A549 (cell line): ENCODE data around the gene PPP1CC. TPM values are rescaled to one million over a fixed set of nuclear protein-coding genes. Genes with fewer than 3 reads are reported as not detected.

Source experiments
- ATAC-seq, 2 experiments: fragments of 200-7000 bp in 1 of 2; fragments of >200 bp in 1 of 2; cut with Nextera tagmentation in 1 of 2; cut with Tn5 transposase in 1 of 2; 3 replicates each; pipeline versions ENCODE4 v1.8.0 to v1.9.1; 2018 to 2020; ENCODE audit warnings: mild to moderate bottlenecking in 1 of 2, moderate library complexity in 1 of 2
- CTCF ChIA-PET: fragments of 300-600 bp; sonication (Branson Sonifier 250); formaldehyde crosslinking; extraction: SDS; loops from one replicate; lab custom pipeline; 2021; ENCODE audit warnings: antibody characterized with exemption, inconsistent platforms; lab: Yijun Ruan, JAX
- POLR2A ChIA-PET: fragments of 350-600 bp; formaldehyde crosslinking; extraction: SDS; loops from one replicate; lab custom pipeline; 2021; ENCODE audit warnings: antibody characterized with exemption, inconsistent platforms; lab: Yijun Ruan, JAX
- DNase-seq, 2 experiments: peaks; one replicate each; pipeline versions ENCODE4 v3.0.0 to v3.0.0-alpha.2; 2011 to 2016; ENCODE audit warnings: low read depth in 1 of 2, low spot score in 1 of 2
- FAIRE-seq: peaks from 2 replicates; lab custom pipeline; 2011; peaks lifted over from hg19 to GRCh38; lab: Jason Lieb, UNC
- H3K27ac ChIP-seq, 2 experiments: fragments of >200 bp; sonication (Bioruptor Twin); formaldehyde crosslinking; 3 replicates each; pipeline ENCODE4 v1.5.1; 2016 to 2017
- H3K4me1 ChIP-seq: fragments of >200 bp; sonication (Bioruptor Twin); formaldehyde crosslinking; 3 replicates; pipeline ENCODE4 v1.6.1; 2016
- H3K4me2 ChIP-seq: fragments of >200 bp; sonication (Bioruptor Twin); formaldehyde crosslinking; 3 replicates; pipeline ENCODE4 v1.6.1; 2016
- H3K4me3 ChIP-seq: fragments of >200 bp; sonication (Bioruptor Twin); formaldehyde crosslinking; 3 replicates; pipeline ENCODE4 v1.5.1; 2016
- H3K9me3 ChIP-seq: fragments of >200 bp; sonication (Bioruptor Twin); formaldehyde crosslinking; 3 replicates; pipeline ENCODE4 v1.6.1; 2016
- BCL3 ChIP-seq: fragments of >200 bp; sonication (Bioruptor Twin); formaldehyde crosslinking; IDR thresholded peaks from 3 replicates; pipeline ENCODE4 v1.6.1; 2016
- BHLHE40 ChIP-seq: IDR thresholded peaks from 2 replicates; pipeline ENCODE4 v1.6.1; 2012; ENCODE audit warnings: low read depth, low read length, inconsistent platforms
- CBX2 ChIP-seq: fragments of 200-600 bp; sonication (generic); IDR thresholded peaks from 2 replicates; pipeline ENCODE4 v1.6.1; 2016; ENCODE audit warnings: low read depth, mild to moderate bottlenecking, borderline replicate concordance
- CHD2 ChIP-seq: fragments of 150-350 bp; IDR thresholded peaks from 2 replicates; pipeline ENCODE4 v1.6.1; 2014; ENCODE audit warnings: low read length; ENCODE audit not compliant: partially characterized antibody
- CHD4 ChIP-seq: fragments of 200-600 bp; sonication (generic); IDR thresholded peaks from 2 replicates; pipeline ENCODE4 v1.6.1; 2016; ENCODE audit warnings: antibody characterized with exemption, mild to moderate bottlenecking, borderline replicate concordance
- E2F6 ChIP-seq: IDR thresholded peaks from 2 replicates; pipeline ENCODE4 v1.6.1; 2012; ENCODE audit warnings: low read depth, borderline replicate concordance
- EHF ChIP-seq: fragments of 250-450 bp; sonication (Bioruptor Pico); IDR thresholded peaks from 2 replicates; pipeline ENCODE4 v1.5.0; 2020; ENCODE audit warnings: mild to moderate bottlenecking
- ESRRA ChIP-seq: fragments of 150-350 bp; IDR thresholded peaks from 2 replicates; pipeline ENCODE4 v1.6.1; 2014; ENCODE audit warnings: mild to moderate bottlenecking, low read length, borderline replicate concordance
- FOSL2 ChIP-seq, 2 experiments: fragments of 450-650 bp in 1 of 2; fragments of >200 bp in 1 of 2; sonication (Bioruptor Twin) in 1 of 2; formaldehyde crosslinking; IDR thresholded peaks; 2 replicates each; pipeline versions ENCODE4 v1.5.0 to v1.6.1; 2016 to 2020; ENCODE audit warnings: mild to moderate bottlenecking in 1 of 2, moderate library complexity in 1 of 2
- FOXS1 ChIP-seq: fragments of 250-450 bp; sonication (Bioruptor Pico); IDR thresholded peaks from 2 replicates; pipeline ENCODE4 v1.5.0; 2020; ENCODE audit warnings: mild to moderate bottlenecking, moderate library complexity
- HDAC2 ChIP-seq: fragments of 200-600 bp; sonication (generic); IDR thresholded peaks from 2 replicates; pipeline ENCODE4 v1.6.1; 2016
- HEYL ChIP-seq: fragments of 250-450 bp; sonication (Bioruptor Pico); IDR thresholded peaks from 2 replicates; pipeline ENCODE4 v1.8.0; 2021; ENCODE audit warnings: mild to moderate bottlenecking, moderate library complexity
- HOXB13 ChIP-seq: fragments of 250-450 bp; sonication (Bioruptor Pico); IDR thresholded peaks from 2 replicates; pipeline ENCODE4 v1.5.0; 2020; ENCODE audit warnings: low read depth, mild to moderate bottlenecking, moderate library complexity
- JUN ChIP-seq, 2 experiments: fragments of >200 bp; sonication (Bioruptor Twin); formaldehyde crosslinking; IDR thresholded peaks; 2 replicates in 1 of 2; 3 replicates in 1 of 2; pipeline ENCODE4 v1.6.1; 2016 to 2017
- JUNB ChIP-seq: fragments of >200 bp; sonication (Bioruptor Twin); formaldehyde crosslinking; IDR thresholded peaks from 2 replicates; pipeline ENCODE4 v1.6.1; 2016
- MYC ChIP-seq: IDR thresholded peaks from 2 replicates; pipeline ENCODE4 v1.6.1; 2012; ENCODE audit warnings: mild to moderate bottlenecking, inconsistent platforms, low read length, improper control_type of control experiment, borderline replicate concordance
- NPAS2 ChIP-seq: fragments of 250-450 bp; sonication (Bioruptor Pico); IDR thresholded peaks from 2 replicates; pipeline ENCODE4 v1.8.0; 2022; ENCODE audit warnings: mild to moderate bottlenecking, moderate library complexity, borderline replicate concordance
- NR3C1 ChIP-seq: fragments of >200 bp; sonication (Bioruptor Twin); formaldehyde crosslinking; IDR thresholded peaks from 3 replicates; pipeline ENCODE4 v1.6.1; 2017
- RNF2 ChIP-seq: fragments of 200-600 bp; sonication (generic); IDR thresholded peaks from 2 replicates; pipeline ENCODE4 v1.6.1; 2016; ENCODE audit warnings: low read depth, mild to moderate bottlenecking, antibody characterized with exemption, moderate library complexity, borderline replicate concordance
- SMC3 ChIP-seq: fragments of >200 bp; sonication (Bioruptor Twin); formaldehyde crosslinking; IDR thresholded peaks from 3 replicates; pipeline ENCODE4 v1.6.1; 2018; ENCODE audit warnings: inconsistent platforms
- TP53 ChIP-seq: fragments of 250-450 bp; sonication (Bioruptor Pico); IDR thresholded peaks from 2 replicates; pipeline ENCODE4 v1.5.0; 2021; ENCODE audit warnings: mild to moderate bottlenecking, moderate library complexity
- ZC3H11A ChIP-seq: fragments of 450-650 bp; IDR thresholded peaks from 2 replicates; pipeline ENCODE4 v1.6.1; 2014; ENCODE audit warnings: antibody characterized with exemption, mild to moderate bottlenecking
- WGBS: methylation state at CpG from one replicate; pipeline ENCODE4 v1.1.6; 2017; ENCODE audit errors: missing lambda C conversion rate; 5-methylcytosine and 5-hydroxymethylcytosine counted together
- polyA plus RNA-seq, 4 experiments: library from polyadenylated mRNA; depleted of rRNA in 3 of 4; stranded (reverse); fragments of >200 nt; fragmentation: RNase III in 1 of 4; extraction: RNeasy Plus Mini Kit Qiagen cat#74134 plus additional on column Dnase treatment in 1 of 4; gene quantifications; 2 replicates in 3 of 4; 3 replicates in 1 of 4; pipeline ENCODE4 v1.2.3, GENCODE V29; 2011 to 2017

The PPP1CC gene
- polyA plus RNA-seq, 2 of the 4 experiments (the other 2 are of a cell fraction): 131 to 258 TPM

GRCh38 chr12:110743571-110744093 lies 941 bp upstream of the PPP1CC start (continued):
- TF ChIP-seq MYC (no peak), E2F6 (peak; percentile 82), HEYL (CRISPR knock-in tag) (no peak), RNF2 (no peak), CHD4 (no peak), CHD2 (no peak), EHF (CRISPR knock-in tag) (no peak)

- under 1% methylated on average over 29 of the region's 44 CpGs for WGBS
- Histone ChIP-seq H3K9me3 (no peaks in the 10 kb centered on the region), H3K4me3 (peak overlapping the region; percentile 98), H3K4me2 (peak overlapping the region; percentile 88), H3K27ac (peak overlapping the region; percentile 99)
- ATAC-seq (peak; percentile 26 to 44), FAIRE-seq (no peak), DNase-seq (peak in 1 of 2 experiments; percentile 29)
- CTCF ChIA-PET: interaction anchor here (0.8 to 1.7 kb wide), 2 partner anchors 11 to 146 kb away, joined by 3 to 6 read pairs; no protein-coding TSS in a partner anchor
- POLR2A ChIA-PET: interaction anchor here (0.5 kb wide), 1 partner anchor 15 kb away, joined by 3 read pairs; no protein-coding TSS in a partner anchor
- no peak for TF ChIP-seq NR3C1
- TF ChIP-seq, all 56 proteins: peak for 0
- H3K4me1 ChIP-seq: peaks cover 55% of the 10 kb centered on the region
These were observed 484 bp downstream of the PPP1CC start for GRCh38 chr12:110742096-110742717.

- TF ChIP-seq JUNB (no peak), FOSL2 (IDR thresholded peaks at IDR 0.05) (no peak), FOSL2 (CRISPR knock-in tag; IDR thresholded peaks at IDR 0.05) (no peak), ZC3H11A (no peak), CHD4 (no peak), HDAC2 (no peak), HOXB13 (CRISPR knock-in tag) (no peak), FOXS1 (CRISPR knock-in tag) (no peak)
- Histone ChIP-seq H3K9me3 (no peaks in the 10 kb centered on the region), H3K4me3 (peak overlapping the region; percentile 98), H3K27ac (peak overlapping the region; percentile 99), H3K4me2 (peak overlapping the region; percentile 88), H3K4me1 (peaks cover 55% of the 10 kb centered on the region)
- POLR2A ChIA-PET: interaction anchor here (0.5 kb wide), 2 partner anchors 14 to 36 kb away, joined by 3 to 4 read pairs; no protein-coding TSS in a partner anchor
- DNase-seq: no peak
- 2% methylated on average over 14 of the region's 14 CpGs for WGBS
- peak in 1 of 2 experiments; percentile 4; a peak in 2 of 6 replicates for ATAC-seq
- CTCF ChIA-PET: interaction anchor here (0.6 to 1.7 kb wide), 4 partner anchors 10 to 848 kb away, joined by 3 to 6 read pairs (median 3); no protein-coding TSS in a partner anchor
- no peak for FAIRE-seq
These were observed 1.2 kb downstream of the PPP1CC start for GRCh38 chr12:110741341-110742095.

- DNase-seq (no peak), FAIRE-seq (no peak), ATAC-seq (no peak)
- Histone ChIP-seq H3K9me3 (no peaks in the 10 kb centered on the region), H3K4me1 (peaks cover 48% of the 10 kb centered on the region), H3K4me3 (peak overlapping the region; percentile 98; the same call in 1 of the 3 replicates), H3K27ac (no peak overlapping the region), H3K4me2 (peak overlapping the region; percentile 88)
- 76% methylated on average over 3 of the region's 3 CpGs for WGBS
- CTCF ChIA-PET: no interaction called here
- TF ChIP-seq JUN (IDR thresholded peaks at IDR 0.05): no peak
- TF ChIP-seq TP53: no peak
- no peak for TF ChIP-seq BHLHE40
- TF ChIP-seq RNF2: no peak
- TF ChIP-seq SMC3: no peak
- TF ChIP-seq NPAS2: no peak
- TF ChIP-seq ESRRA: no peak
- TF ChIP-seq CBX2: no peak
- no peak for TF ChIP-seq BCL3
- POLR2A ChIA-PET: no interaction called here
These were observed 2.8 kb downstream of the PPP1CC start for GRCh38 chr12:110739894-110740293.
